HG03175 (cell line): ENCODE measurements around the gene GPR161.

Experiments used
- ATAC-seq: cut with Tn5 transposase; IDR thresholded peaks from one replicate; pipeline ENCODE4 v1.9.1; 2021; ENCODE audit warnings: mild to moderate bottlenecking, moderate library complexity; ENCODE audit not compliant: unreplicated experiment

The GPR161 gene

GRCh38 chr1:168110896-168111545 lies 25.7 kb downstream of the GPR161 start:
- ATAC-seq, result no peak

DNA sequence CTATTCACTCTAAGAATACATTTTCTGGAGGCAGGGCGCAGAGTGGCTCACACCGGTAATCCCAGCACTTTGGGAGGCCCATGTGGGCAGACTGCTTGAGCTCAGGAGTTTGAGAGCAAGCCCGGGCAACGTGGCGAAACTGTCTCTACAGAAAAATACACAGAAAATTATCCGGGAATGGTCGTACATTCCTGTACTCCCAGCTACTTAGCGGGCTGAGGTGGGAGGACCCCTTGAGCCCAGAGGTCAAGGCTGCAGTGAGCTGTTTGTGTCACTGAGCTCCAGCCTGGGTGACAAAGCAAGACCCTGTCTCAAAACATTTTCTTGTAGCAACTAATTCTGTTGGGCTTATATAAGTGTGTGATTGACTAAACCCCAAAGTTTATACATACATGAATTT lies 30.5 kb downstream of the GPR161 start:
- ATAC-seq, result no peak

DNA sequence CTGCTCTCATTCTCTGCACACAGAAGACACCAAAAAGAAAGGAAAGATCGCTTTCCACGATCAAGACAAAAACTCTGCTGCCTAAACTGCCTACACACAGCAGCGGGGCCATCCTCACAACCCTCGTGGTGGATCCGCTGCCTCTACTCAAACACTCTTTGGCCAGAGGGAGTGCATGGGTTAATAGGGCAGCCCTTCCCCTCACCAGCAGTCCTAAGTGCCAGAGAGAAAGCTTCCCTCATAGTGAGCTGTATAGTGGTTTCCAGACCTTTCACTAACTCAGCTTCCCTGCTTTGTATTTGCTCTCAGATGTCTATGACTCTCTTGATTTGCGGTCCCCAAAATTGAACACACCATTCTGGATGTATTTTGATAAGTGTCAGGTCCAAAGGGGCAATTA lies 30.9 kb downstream of the GPR161 start:
- no peak for ATAC-seq

GRCh38 chr1:168104535-168104934 lies 32.2 kb downstream of the GPR161 start:
- ATAC-seq, result no peak

DNA sequence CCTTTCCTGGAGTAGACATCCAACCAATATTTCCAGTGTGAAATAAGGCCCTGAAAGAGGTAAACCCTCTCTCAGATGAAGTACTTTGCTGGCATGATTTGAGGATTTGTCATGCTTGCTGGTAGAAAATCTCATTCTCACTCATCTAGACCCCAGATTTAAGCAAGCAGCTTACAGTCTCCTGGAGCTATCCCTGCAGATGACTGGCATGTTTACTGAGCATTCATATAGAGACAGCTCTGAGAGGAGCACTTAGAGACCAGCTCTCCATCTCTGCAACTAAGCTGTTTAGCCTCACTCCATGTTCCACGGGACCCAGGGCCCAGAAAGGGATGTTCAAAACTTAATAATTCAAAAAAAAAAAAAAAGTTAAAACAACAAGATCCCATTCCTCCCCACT lies 34.2 kb downstream of the GPR161 start:
- ATAC-seq, result no peak

GRCh38 chr1:168101336-168101735 lies 35.4 kb downstream of the GPR161 start:
- ATAC-seq, result no peak

- no peak for ATAC-seq
Measured at GRCh38 chr1:168100315-168101002, 36.3 kb downstream of the GPR161 start.

GRCh38 chr1:168099337-168099801 lies 37.4 kb downstream of the GPR161 start:
- ATAC-seq, result no peak

- no peak for ATAC-seq
Measured at GRCh38 chr1:168098534-168099320, 38.0 kb downstream of the GPR161 start.

DNA sequence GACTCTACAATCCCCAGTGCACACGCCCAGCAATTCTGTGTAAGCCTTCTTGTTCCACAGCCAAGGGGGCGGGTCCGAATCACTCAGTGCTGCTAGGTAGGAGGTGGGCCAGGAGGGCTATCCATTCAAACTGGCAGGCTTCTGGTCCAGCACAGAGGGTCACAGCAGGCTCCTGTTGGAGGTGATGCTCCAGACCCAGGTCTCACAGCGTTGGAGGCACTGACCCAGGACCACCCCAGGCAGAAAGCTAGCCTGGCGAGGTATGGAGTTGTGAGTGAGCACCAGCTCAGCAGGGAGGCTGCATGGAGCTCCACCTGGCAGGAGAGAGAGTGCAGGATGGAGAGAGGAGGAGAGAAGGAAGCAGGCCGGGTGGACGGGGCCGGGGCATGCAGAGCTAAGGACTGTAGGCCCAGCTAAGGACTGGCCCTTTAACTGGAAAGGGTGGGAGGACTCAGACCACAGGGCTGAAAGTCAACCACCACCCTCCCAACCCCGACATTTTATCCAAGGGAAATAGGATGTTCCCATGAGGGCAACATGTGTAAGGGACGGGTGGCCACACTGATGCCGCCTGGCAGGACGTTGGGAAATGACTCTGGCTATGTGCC lies 38.7 kb downstream of the GPR161 start:
- no peak for ATAC-seq

DNA sequence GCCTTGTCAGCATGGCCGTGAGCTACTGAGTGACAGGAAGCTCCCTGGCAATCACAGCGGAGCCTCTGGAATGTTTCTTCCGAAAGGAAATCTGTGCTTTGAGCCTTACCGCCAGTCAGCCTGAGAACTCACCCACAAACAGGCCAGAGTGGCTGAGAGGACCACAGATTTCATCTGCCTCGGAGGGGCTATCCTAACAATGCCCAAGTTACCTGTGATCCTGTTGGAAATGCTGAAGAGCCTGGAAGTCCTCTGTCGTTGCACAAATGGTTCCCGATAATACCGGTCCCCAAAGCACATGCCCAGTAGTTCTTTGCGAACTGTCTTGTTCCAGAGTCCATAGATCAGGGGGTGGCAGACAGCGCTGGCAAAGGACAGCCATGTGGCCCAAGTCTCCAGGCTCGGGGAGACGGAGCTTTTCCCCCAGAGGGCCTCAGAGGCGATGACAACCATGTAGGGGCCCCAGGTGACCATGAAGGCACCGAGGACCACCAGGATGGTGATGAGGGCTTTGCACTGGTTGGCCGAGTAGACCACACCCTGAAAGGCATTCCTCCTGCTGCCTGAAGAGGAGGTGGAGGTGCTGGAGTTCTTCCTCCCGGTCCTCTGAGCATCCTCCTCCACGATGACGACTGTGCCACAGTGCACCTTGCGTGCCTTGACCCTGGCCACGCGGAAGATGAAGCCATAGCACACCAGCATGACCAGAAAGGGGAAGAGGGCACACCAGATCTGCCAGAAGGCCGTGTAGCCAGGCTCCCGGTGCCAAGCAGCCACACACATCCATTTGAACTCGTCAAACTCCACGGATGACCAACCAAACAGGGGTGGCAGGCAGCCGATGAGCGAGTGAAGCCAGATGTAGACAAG lies 40.2 kb downstream of the GPR161 start:
- no peak for ATAC-seq

GRCh38 chr1:168095476-168095875 lies 41.3 kb downstream of the GPR161 start:
- no peak for ATAC-seq

DNA sequence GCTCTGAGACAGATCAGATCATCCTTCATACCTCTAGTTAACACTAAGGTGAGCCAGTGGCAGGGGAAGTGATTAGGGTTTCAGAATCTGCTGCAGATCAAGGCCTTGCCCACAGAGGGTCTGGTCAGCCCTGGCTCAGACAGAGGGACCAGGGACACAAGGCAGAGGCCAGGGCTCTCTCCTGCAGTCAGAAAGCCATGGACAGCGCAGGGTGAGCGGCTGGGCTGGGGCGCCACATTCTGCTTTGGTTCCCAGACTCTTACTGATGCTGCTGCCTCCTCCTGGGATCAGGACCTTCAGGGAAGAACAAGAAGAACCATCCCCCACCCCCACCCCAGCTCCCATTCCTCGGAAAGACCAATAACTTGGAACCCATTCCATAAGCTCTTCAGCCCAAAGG lies 43.1 kb downstream of the GPR161 start:
- ATAC-seq, result no peak

- ATAC-seq, result no peak
Measured at GRCh38 chr1:168092566-168093355, 44.0 kb downstream of the GPR161 start.

DNA sequence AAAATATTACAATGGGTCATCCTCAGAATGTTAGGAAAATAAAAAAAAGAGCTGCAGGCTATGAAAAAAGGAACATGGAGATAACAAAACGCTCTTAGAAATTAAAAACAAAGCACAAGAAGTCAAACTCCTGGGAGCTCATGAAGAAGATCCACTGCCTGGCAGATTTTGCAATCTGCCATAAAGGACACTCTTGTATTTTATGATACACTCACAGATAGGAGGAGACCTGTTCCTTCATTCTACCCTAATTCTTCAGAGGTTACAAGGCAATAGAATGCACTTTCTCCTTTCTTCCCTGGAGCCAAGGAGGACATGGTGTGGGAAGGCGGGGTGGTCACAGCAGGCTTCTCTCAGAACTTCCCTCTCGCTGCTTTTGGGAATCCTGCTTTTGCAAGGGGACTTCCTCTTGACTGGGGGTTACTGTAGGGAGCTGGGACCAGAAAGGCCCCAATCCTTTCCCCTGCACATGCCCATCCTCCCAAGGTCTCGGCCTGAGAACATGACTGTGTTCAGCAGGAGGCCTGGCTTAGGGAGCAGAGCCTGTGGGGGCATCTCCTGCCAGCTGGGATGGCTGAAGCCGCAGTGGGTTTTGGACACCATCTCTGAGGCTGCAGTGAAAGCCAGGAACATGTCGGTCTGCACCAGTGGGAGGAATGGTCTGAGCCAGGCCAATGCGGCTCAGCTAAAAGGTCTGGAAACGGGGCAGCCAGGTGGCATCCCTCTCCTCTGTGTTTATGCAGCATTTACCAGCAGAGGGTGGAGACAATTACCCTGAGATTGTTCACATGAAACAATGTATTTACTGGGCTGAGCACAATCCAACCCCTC lies 44.8 kb downstream of the GPR161 start:
- ATAC-seq, result no peak

GRCh38 chr1:168091063-168091462 lies 45.7 kb downstream of the GPR161 start:
- no peak for ATAC-seq

GRCh38 chr1:168090395-168090794 lies 46.3 kb downstream of the GPR161 start:
- ATAC-seq, result no peak

DNA sequence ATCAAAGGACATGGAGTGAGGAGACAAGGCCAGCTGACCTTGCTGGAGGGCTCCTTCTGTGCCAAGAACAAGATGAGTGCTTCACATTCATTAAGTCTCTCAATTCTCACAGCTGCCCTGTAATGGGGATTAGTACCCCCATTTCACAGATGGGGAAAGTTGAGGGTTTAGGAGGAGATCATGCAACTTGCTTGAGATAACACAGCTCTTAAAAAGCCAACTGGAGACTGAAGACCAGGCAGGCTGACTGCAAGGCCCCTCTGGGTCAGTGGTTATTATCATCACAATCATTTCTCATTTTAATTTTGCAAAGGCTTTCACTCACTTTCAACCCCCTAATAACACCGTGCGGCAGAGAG lies 46.8 kb downstream of the GPR161 start:
- no peak for ATAC-seq
